ENCODE measurements around the gene DNASE1L3.
"Not testable (repeated sequence)": the region's sequence is repeated elsewhere in the genome, so short reads cannot be mapped to it uniquely, and the experiment has no call there.

The DNASE1L3 gene

GRCh38 chr3:58227933-58228332, 17.2 kb upstream of the DNASE1L3 start:
- H3K9ac ChIP-seq (ENCODE audit: low read length); H3K4me3 ChIP-seq (ENCODE audit: low read length); H3K4me1 ChIP-seq (ENCODE audit: control insufficient read depth, insufficient read depth, low read length); H3K27me3 ChIP-seq (ENCODE audit: control insufficient read depth, insufficient read depth, low read length); H3K36me3 ChIP-seq (ENCODE audit: control insufficient read depth, insufficient read depth, low read length); H3K9me3 ChIP-seq (ENCODE audit: control insufficient read depth, low read length): not testable (repeated sequence)

DNA sequence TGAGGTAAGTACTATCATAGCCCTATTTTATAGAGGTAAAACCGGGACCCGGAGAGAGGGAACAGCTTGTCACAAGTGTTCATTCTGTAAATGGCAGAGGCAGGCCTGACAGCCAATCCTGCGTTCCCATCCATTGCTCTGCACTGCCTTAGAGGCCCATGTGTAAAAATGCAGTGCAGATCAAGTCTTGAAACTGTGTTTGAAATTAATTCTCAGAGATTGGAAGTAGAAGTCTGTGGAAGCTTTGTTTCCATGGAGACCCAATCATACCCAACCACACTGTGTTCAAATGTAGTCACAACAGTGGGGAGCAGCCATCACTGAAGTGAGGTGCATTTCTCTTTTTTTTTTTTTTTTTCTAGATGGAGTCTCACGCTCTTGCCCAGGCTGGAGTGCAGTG, 13.1 kb upstream of the DNASE1L3 start:
- Histone ChIP-seq H3K27me3 (ENCODE audit: control insufficient read depth, insufficient read depth, low read length) (no peaks in the 10 kb centered on the region), H3K4me3 (ENCODE audit: low read length) (no peak overlapping the region), H3K9me3 (ENCODE audit: control insufficient read depth, low read length) (no peaks in the 10 kb centered on the region), H3K9ac (ENCODE audit: low read length) (no peak overlapping the region), H3K36me3 (ENCODE audit: control insufficient read depth, insufficient read depth, low read length) (no peaks in the 10 kb centered on the region), H3K4me1 (ENCODE audit: control insufficient read depth, insufficient read depth, low read length) (peaks cover 5% of the 10 kb centered on the region)

- Histone ChIP-seq H3K4me3 (ENCODE audit: low read length) (no peak overlapping the region), H3K9me3 (ENCODE audit: control insufficient read depth, low read length) (no peaks in the 10 kb centered on the region), H3K27me3 (ENCODE audit: control insufficient read depth, insufficient read depth, low read length) (no peaks in the 10 kb centered on the region), H3K9ac (ENCODE audit: low read length) (no peak overlapping the region), H3K36me3 (ENCODE audit: control insufficient read depth, insufficient read depth, low read length) (no peaks in the 10 kb centered on the region), H3K4me1 (ENCODE audit: control insufficient read depth, insufficient read depth, low read length) (peaks cover 5% of the 10 kb centered on the region)
Observed at GRCh38 chr3:58222161-58222724, 11.5 kb upstream of the DNASE1L3 start.

DNA sequence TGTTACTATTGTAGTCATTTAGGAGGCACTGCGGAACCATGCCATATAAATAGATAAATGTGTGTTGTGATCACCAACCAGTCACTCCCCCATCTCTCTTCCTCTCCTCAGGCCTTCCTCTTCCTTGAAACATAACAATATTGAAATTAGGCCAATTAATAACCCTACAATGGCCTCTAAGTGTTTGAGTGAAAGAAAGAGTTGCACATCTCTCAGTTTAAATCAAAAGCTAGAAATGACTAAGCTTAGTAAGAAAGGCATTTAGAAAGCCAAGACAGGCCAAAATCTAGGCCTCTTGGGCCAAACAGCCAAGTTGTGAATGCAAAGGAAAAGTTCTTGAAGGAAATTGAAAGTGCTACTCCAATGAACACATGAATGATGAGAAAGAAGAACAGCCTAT, 8.1 kb upstream of the DNASE1L3 start:
- Histone ChIP-seq H3K9me3 (ENCODE audit: control insufficient read depth, low read length) (no peaks in the 10 kb centered on the region), H3K27me3 (ENCODE audit: control insufficient read depth, insufficient read depth, low read length) (no peaks in the 10 kb centered on the region), H3K9ac (ENCODE audit: low read length) (no peak overlapping the region), H3K4me1 (ENCODE audit: control insufficient read depth, insufficient read depth, low read length) (peaks cover 5% of the 10 kb centered on the region), H3K36me3 (ENCODE audit: control insufficient read depth, insufficient read depth, low read length) (no peaks in the 10 kb centered on the region), H3K4me3 (ENCODE audit: low read length) (no peak overlapping the region)

DNA sequence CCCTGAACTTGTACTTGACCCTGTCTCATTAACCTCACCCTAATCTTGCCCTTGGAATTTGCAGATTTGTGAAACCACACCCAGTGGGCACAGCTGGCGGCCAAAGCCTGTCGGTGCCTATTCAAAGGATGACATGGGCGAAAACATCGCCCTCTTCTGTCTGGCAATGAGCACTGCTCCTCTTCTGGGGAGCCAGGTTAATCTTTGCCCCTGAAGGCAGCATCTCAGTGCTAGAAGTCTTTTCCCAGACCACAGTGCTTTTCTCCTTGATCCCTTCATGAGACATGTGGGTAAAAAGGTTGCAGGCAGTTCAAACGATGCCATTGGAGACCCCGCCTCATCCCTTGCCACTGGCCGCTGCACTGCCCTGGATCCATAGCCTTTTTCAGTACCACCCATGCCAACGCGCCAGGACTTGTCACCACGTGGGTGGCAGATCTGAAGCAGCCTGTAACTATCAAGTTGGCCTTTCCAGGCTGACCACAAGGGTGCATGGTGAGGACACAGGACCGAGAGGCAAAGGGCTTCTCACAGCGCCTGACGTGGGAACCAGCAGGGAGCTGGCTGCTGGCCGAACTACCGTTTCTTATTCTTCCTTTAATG, 6.5 kb upstream of the DNASE1L3 start:
- no peaks in the 10 kb centered on the region for H3K36me3 ChIP-seq (ENCODE audit: control insufficient read depth, insufficient read depth, low read length)
- no peaks in the 10 kb centered on the region for H3K9me3 ChIP-seq (ENCODE audit: control insufficient read depth, low read length)
- no peaks in the 10 kb centered on the region for H3K27me3 ChIP-seq (ENCODE audit: control insufficient read depth, insufficient read depth, low read length)
- no peak overlapping the region for H3K9ac ChIP-seq (ENCODE audit: low read length)
- no peak overlapping the region for H3K4me3 ChIP-seq (ENCODE audit: low read length)
- H3K4me1 ChIP-seq (ENCODE audit: control insufficient read depth, insufficient read depth, low read length), result peaks cover 5% of the 10 kb centered on the region

DNA sequence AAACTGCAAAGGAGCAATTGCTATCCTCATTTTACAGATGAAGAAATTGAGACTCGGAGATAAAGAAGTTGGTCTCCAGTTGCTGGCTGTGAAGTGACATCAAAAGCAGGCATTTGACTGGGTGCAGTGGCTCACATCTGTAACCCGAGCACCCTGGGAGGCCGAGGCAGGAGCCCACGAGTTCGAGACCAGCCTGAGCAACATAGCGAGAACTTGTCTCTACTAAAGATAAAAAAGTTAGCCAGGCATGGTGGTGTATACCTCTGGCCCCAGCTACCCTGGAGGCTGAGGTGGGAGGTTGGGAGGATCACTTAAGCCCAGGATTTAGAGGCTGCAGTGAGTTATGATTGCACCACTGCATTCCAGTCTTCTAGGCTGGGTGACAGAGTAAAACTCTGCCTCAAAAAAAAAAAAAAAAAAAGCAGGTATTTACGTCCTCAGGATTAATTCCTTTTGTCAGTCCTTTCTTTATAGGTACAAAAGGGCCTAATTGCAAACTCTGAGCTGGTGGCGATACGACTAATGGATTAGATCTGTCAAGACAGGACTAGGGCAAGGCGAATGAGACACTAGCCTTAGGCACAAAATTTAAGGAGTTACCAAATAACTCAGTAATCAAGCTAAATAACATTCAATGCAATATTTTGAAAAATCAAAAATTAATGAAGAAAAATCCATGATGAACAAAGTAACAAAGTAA, 5.9 kb upstream of the DNASE1L3 start:
- peaks cover under 1% of the 10 kb centered on the region for H3K4me1 ChIP-seq (ENCODE audit: control insufficient read depth, insufficient read depth, low read length)
- no peaks in the 10 kb centered on the region for H3K36me3 ChIP-seq (ENCODE audit: control insufficient read depth, insufficient read depth, low read length)
- H3K9ac ChIP-seq (ENCODE audit: low read length), result no peak overlapping the region
- H3K4me3 ChIP-seq (ENCODE audit: low read length), result no peak overlapping the region
- H3K9me3 ChIP-seq (ENCODE audit: control insufficient read depth, low read length), result no peaks in the 10 kb centered on the region
- no peaks in the 10 kb centered on the region for H3K27me3 ChIP-seq (ENCODE audit: control insufficient read depth, insufficient read depth, low read length)

- Histone ChIP-seq H3K4me3 (ENCODE audit: low read length) (no peak overlapping the region), H3K9ac (ENCODE audit: low read length) (no peak overlapping the region), H3K27me3 (ENCODE audit: control insufficient read depth, insufficient read depth, low read length) (no peaks in the 10 kb centered on the region), H3K4me1 (ENCODE audit: control insufficient read depth, insufficient read depth, low read length) (no peaks in the 10 kb centered on the region), H3K36me3 (ENCODE audit: control insufficient read depth, insufficient read depth, low read length) (no peaks in the 10 kb centered on the region), H3K9me3 (ENCODE audit: control insufficient read depth, low read length) (no peaks in the 10 kb centered on the region)
Observed at GRCh38 chr3:58215317-58216025, 4.7 kb upstream of the DNASE1L3 start.

- no peak overlapping the region for H3K9ac ChIP-seq (ENCODE audit: low read length)
- H3K9me3 ChIP-seq (ENCODE audit: control insufficient read depth, low read length), result no peaks in the 10 kb centered on the region
- no peaks in the 10 kb centered on the region for H3K36me3 ChIP-seq (ENCODE audit: control insufficient read depth, insufficient read depth, low read length)
Observed at GRCh38 chr3:58214484-58215316, 3.9 kb upstream of the DNASE1L3 start.

DNA sequence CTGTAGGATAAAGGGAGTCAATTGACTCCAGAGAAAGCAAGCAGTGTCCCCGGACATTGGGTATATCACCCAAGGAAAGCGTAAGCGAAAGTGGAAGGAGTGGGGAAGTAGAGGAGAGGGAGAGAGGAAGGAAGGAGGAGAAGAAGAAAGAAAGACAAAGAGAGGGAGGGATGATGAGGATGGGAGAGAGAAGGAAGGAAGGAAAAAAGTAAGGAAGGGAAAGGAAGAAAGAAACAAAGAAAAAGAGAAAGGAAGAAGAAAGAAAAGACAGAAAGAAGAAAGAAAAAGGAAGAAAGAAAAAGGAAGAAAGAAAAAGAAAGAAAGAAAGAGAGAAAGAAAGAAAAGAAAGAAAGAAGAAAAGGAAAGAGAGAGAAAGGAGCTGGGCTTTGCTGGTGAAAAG, 839 bp downstream of the DNASE1L3 start:
- Histone ChIP-seq H3K4me1 (ENCODE audit: control insufficient read depth, insufficient read depth, low read length) (no peaks in the 10 kb centered on the region), H3K9ac (ENCODE audit: low read length) (no peak overlapping the region), H3K36me3 (ENCODE audit: control insufficient read depth, insufficient read depth, low read length) (no peaks in the 10 kb centered on the region), H3K4me3 (ENCODE audit: low read length) (no peak overlapping the region), H3K27me3 (ENCODE audit: control insufficient read depth, insufficient read depth, low read length) (no peaks in the 10 kb centered on the region), H3K9me3 (ENCODE audit: control insufficient read depth, low read length) (no peaks in the 10 kb centered on the region)

More at GRCh38 chr3:58214484-58215316, 3.9 kb upstream of the DNASE1L3 start:
- no peak overlapping the region for H3K4me3 ChIP-seq (ENCODE audit: low read length)
- H3K27me3 ChIP-seq (ENCODE audit: control insufficient read depth, insufficient read depth, low read length), result no peaks in the 10 kb centered on the region
- no peaks in the 10 kb centered on the region for H3K4me1 ChIP-seq (ENCODE audit: control insufficient read depth, insufficient read depth, low read length)

GRCh38 chr3:58207954-58208353, 2.8 kb downstream of the DNASE1L3 start:
- no peak overlapping the region for H3K9ac ChIP-seq (ENCODE audit: low read length)
- H3K4me1 ChIP-seq (ENCODE audit: control insufficient read depth, insufficient read depth, low read length), result no peaks in the 10 kb centered on the region
- no peaks in the 10 kb centered on the region for H3K9me3 ChIP-seq (ENCODE audit: control insufficient read depth, low read length)
- H3K36me3 ChIP-seq (ENCODE audit: control insufficient read depth, insufficient read depth, low read length), result no peaks in the 10 kb centered on the region
- no peaks in the 10 kb centered on the region for H3K27me3 ChIP-seq (ENCODE audit: control insufficient read depth, insufficient read depth, low read length)
- no peak overlapping the region for H3K4me3 ChIP-seq (ENCODE audit: low read length)

GRCh38 chr3:58206406-58207011, 4.3 kb downstream of the DNASE1L3 start:
- Histone ChIP-seq H3K36me3 (ENCODE audit: control insufficient read depth, insufficient read depth, low read length) (no peaks in the 10 kb centered on the region), H3K4me1 (ENCODE audit: control insufficient read depth, insufficient read depth, low read length) (no peaks in the 10 kb centered on the region), H3K27me3 (ENCODE audit: control insufficient read depth, insufficient read depth, low read length) (no peaks in the 10 kb centered on the region), H3K4me3 (ENCODE audit: low read length) (no peak overlapping the region), H3K9me3 (ENCODE audit: control insufficient read depth, low read length) (no peaks in the 10 kb centered on the region), H3K9ac (ENCODE audit: low read length) (no peak overlapping the region)
